ENCODE measurements around the gene PIPOX. TPM values are rescaled to one million over a fixed set of nuclear protein-coding genes. Genes with fewer than 3 reads are reported as not detected.

PIPOX gene
- total and polyA plus RNA-seq, 9 of the 15 experiments (the other 6 are each of a cell fraction or from before 2014, with no cell fraction given): 0.15 to 2.2 (median 0.58) TPM; not detected in 2

DNA sequence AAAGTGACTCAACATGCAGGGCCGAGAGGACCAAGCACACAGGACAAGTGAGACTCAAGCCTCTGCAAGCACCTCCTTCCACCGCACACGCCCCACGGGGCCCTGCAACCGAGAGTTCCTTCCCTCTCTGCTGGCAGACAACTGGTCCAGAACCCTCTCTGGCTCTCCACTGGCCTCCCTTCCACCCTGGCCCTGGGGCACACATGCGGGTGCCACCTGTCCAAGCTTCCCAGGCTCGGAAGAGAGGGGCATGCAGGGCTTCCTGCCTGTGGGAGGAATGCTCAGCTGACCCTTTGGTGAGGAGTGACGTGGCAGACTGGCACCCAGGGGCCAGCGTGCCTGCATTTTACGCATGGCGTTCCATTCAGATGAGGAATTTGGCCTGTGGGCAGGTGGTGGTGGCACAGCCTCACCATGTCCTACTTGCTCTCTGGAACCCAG, 59.8 kb downstream of the PIPOX start:
- Histone ChIP-seq H3K9ac (ENCODE audit: insufficient read depth in 1 of 2, low read depth in 2 of 2, low read length in 2 of 2) (peak overlapping the region in 1 of 2 experiments; percentile 50; a peak in 1 of 4 replicates), H2AFZ (ENCODE audit: low read depth, low read length) (no peak overlapping the region), H3K4me1 (replicated peaks in 1 of 2; ENCODE audit: control insufficient read depth in 2 of 2, insufficient read depth in 2 of 2, low read length in 2 of 2) (peaks cover 0 to 3% of the 10 kb centered on the region in 2 experiments; a peak in 1 of 5 replicates), H3K4me3 (no peak overlapping the region), H3K36me3 (ENCODE audit: control insufficient read depth, insufficient read depth, low read length) (peaks cover 63% of the 10 kb centered on the region; the same call in 2 of the 3 replicates), H3K27ac (ENCODE audit: extremely low read depth, low read depth, low read length) (no peak overlapping the region), H3K9me3 (replicated peaks; ENCODE audit: control insufficient read depth, insufficient read depth, low read depth, low read length) (no peaks in the 10 kb centered on the region), H4K20me1 (replicated peaks; ENCODE audit: control insufficient read depth, insufficient read depth, low read length) (no peaks in the 10 kb centered on the region), H3K79me2 (ENCODE audit: control insufficient read depth, insufficient read depth, low read length) (no peaks in the 10 kb centered on the region), H3K9me1 (ENCODE audit: control insufficient read depth, insufficient read depth, low read length) (peaks cover 5% of the 10 kb centered on the region), H3K4me2 (ENCODE audit: insufficient read depth, low read length) (no peak overlapping the region), H3K27me3 (ENCODE audit: control insufficient read depth in 2 of 2, insufficient read depth in 2 of 2, low read length in 2 of 2) (no peaks in the 10 kb centered on the region)
- no peak for DNase-seq (ENCODE audit: extremely low read depth in 1 of 4, low spot score in 3 of 4)
- intact Hi-C loops (cut with micrococcal nuclease) (no loop called here), in situ Hi-C loops (cut with MboI) (no loop called here)
- ATAC-seq: no peak
- no TSS peak for BruUV-seq (replicated peaks)
- no peak for FAIRE-seq
- WGBS (ENCODE audit: insufficient coverage, low coverage, missing lambda C conversion rate): 67% methylated on average over 6 of the region's 11 CpGs
- TF ChIP-seq POLR2G (IDR thresholded peaks at IDR 0.05; ENCODE audit: low read depth, low read length) (0 out of 2 replicates have a peak, but pooled peaks have one; percentile 43), POLR2AphosphoS2 (IDR thresholded peaks at IDR 0.05; ENCODE audit: low read length) (no peak)
- CTCF ChIA-PET (ENCODE audit: low intra/inter-chr PET ratio): no interaction called here
- POLR2A ChIA-PET: interaction anchor here (0.6 to 1.9 kb wide), 3 partner anchors 8 to 11 kb away, joined by 3 to 6 read pairs (median 4); no protein-coding TSS in a partner anchor

DNA sequence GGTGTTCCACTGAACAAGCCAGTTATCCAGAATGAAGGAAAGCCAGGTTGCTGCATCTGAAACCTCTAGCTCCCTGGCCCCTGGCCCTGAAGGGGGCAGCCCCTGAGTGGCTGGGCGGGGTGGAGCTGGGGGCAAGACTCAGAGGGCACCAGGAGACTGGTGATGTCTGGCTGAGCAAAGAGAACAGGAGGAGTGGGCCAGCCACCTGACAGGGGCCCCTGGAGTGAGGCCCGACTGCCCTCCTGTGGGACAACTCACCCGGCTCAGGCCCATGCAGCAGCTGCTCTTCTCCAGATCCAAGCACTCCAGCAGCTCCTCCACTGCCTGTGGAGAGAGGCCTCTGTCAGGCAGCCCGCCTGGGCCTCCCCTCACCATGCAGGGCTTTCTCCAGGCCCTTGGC, 60.4 kb downstream of the PIPOX start:
- Histone ChIP-seq H3K4me2 (ENCODE audit: insufficient read depth, low read length) (no peak overlapping the region), H3K4me3 (no peak overlapping the region), H3K9ac (ENCODE audit: insufficient read depth in 1 of 2, low read depth in 2 of 2, low read length in 2 of 2) (peak overlapping the region in 1 of 2 experiments; percentile 35; a peak in 2 of 4 replicates), H3K79me2 (ENCODE audit: control insufficient read depth, insufficient read depth, low read length) (no peaks in the 10 kb centered on the region), H3K36me3 (ENCODE audit: control insufficient read depth, insufficient read depth, low read length) (peaks cover 63% of the 10 kb centered on the region; the same call in 2 of the 3 replicates), H2AFZ (ENCODE audit: low read depth, low read length) (no peak overlapping the region), H4K20me1 (replicated peaks; ENCODE audit: control insufficient read depth, insufficient read depth, low read length) (no peaks in the 10 kb centered on the region), H3K9me1 (ENCODE audit: control insufficient read depth, insufficient read depth, low read length) (peaks cover 5% of the 10 kb centered on the region), H3K4me1 (replicated peaks in 1 of 2; ENCODE audit: control insufficient read depth in 2 of 2, insufficient read depth in 2 of 2, low read length in 2 of 2) (peaks cover 0 to 3% of the 10 kb centered on the region in 2 experiments; a peak in 1 of 5 replicates), H3K27ac (ENCODE audit: extremely low read depth, low read depth, low read length) (no peak overlapping the region), H3K27me3 (ENCODE audit: control insufficient read depth in 2 of 2, insufficient read depth in 2 of 2, low read length in 2 of 2) (no peaks in the 10 kb centered on the region), H3K9me3 (replicated peaks; ENCODE audit: control insufficient read depth, insufficient read depth, low read depth, low read length) (no peaks in the 10 kb centered on the region)
- 90% methylated on average over 4 of the region's 4 CpGs for WGBS (ENCODE audit: insufficient coverage, low coverage, missing lambda C conversion rate)
- DNase-seq (ENCODE audit: extremely low read depth in 1 of 4, low spot score in 3 of 4) (no peak), ATAC-seq (no peak), FAIRE-seq (no peak)
- in situ Hi-C loops (cut with MboI) (no loop called here), intact Hi-C loops (cut with micrococcal nuclease) (no loop called here)
- CTCF ChIA-PET (ENCODE audit: low intra/inter-chr PET ratio): no interaction called here
- POLR2A ChIA-PET: interaction anchor here (0.6 to 1.9 kb wide), 3 partner anchors 8 to 12 kb away, joined by 3 to 6 read pairs (median 4); no protein-coding TSS in a partner anchor
- no TSS peak for BruUV-seq (replicated peaks)
- no peak for TF ChIP-seq PHB2 (IDR thresholded peaks at IDR 0.05; ENCODE audit: low read depth)
- TF ChIP-seq ELF1 (tag; IDR thresholded peaks at IDR 0.05): no peak
- TF ChIP-seq THRAP3 (IDR thresholded peaks at IDR 0.05; ENCODE audit: borderline replicate concordance): no peak
- no peak for TF ChIP-seq CBX3 (IDR thresholded peaks at IDR 0.05; ENCODE audit: borderline replicate concordance in 1 of 2, low read length in 2 of 2)
- no peak for TF ChIP-seq MECOM (CRISPR knock-in tag; IDR thresholded peaks at IDR 0.05)
- TF ChIP-seq CBX5 (IDR thresholded peaks at IDR 0.05; ENCODE audit: borderline replicate concordance, low read depth): no peak
- TF ChIP-seq EP300 (IDR thresholded peaks at IDR 0.05; ENCODE audit: low read length): no peak
- TF ChIP-seq, protein P1, sequence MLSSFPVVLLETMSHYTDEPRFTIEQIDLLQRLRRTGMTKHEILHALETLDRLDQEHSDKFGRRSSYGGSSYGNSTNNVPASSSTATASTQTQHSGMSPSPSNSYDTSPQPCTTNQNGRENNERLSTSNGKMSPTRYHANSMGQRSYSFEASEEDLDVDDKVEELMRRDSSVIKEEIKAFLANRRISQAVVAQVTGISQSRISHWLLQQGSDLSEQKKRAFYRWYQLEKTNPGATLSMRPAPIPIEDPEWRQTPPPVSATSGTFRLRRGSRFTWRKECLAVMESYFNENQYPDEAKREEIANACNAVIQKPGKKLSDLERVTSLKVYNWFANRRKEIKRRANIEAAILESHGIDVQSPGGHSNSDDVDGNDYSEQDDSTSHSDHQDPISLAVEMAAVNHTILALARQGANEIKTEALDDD (IDR thresholded peaks at IDR 0.05): no peak
- TF ChIP-seq MIER1 (IDR thresholded peaks at IDR 0.05; ENCODE audit: low read depth): no peak
- TF ChIP-seq, protein P2, sequence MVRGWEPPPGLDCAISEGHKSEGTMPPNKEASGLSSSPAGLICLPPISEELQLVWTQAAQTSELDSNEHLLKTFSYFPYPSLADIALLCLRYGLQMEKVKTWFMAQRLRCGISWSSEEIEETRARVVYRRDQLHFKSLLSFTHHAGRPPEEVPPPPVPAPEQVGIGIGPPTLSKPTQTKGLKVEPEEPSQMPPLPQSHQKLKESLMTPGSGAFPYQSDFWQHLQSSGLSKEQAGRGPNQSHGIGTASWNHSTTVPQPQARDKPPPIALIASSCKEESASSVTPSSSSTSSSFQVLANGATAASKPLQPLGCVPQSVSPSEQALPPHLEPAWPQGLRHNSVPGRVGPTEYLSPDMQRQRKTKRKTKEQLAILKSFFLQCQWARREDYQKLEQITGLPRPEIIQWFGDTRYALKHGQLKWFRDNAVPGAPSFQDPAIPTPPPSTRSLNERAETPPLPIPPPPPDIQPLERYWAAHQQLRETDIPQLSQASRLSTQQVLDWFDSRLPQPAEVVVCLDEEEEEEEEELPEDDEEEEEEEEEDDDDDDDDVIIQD (CRISPR knock-in tag; IDR thresholded peaks at IDR 0.05): no peak
- no peak for TF ChIP-seq KAT8 (IDR thresholded peaks at IDR 0.05; ENCODE audit: low read depth)
- TF ChIP-seq PHF8 (IDR thresholded peaks at IDR 0.05; ENCODE audit: borderline replicate concordance, low read length): no peak

All from K562 (cell line).